ENCODE measurements around the gene ELP4.

ELP4 gene

DNA sequence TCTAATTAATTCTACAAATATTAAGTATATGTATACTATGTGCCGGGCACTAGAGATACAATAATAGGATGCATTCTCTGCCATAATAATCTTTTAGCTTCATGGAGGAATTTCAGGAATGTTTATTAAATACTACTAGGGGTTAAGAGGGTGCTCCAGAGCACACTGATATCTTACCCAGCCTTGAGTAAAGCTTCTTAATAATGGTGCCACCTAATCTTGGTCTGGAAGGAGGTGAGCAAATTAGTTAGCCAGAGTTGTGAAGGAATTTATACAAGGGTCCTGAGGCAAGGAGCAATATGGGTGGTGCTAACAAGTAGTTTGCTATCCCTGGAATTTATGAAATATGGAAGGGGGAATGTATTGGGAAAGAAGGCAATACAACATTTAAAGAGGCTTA is 21.7 kb downstream of the ELP4 start:
- Histone ChIP-seq H4K20me1 (ENCODE audit: insufficient read depth, low read length) (no peaks in the 10 kb centered on the region), H3K4me2 (ENCODE audit: low read length) (no peak overlapping the region), H3F3A (ENCODE audit: insufficient read depth, low read length) (no peaks in the 10 kb centered on the region), H3K9me2 (ENCODE audit: low read depth, low read length) (no peaks in the 10 kb centered on the region), H3K36me3 (ENCODE audit: insufficient read depth, low read length) (peaks cover 5% of the 10 kb centered on the region; the same call in 1 of the 2 replicates), H3K79me2 (ENCODE audit: insufficient read depth, low read length) (no peaks in the 10 kb centered on the region), H3K4me3 (ENCODE audit: low read depth, low read length, poor library complexity, severe bottlenecking) (no peak overlapping the region), H3K4me1 (ENCODE audit: insufficient read depth, low read length, severe bottlenecking) (no peaks in the 10 kb centered on the region), H2AFZ (ENCODE audit: low read length) (no peak overlapping the region), H3K9ac (ENCODE audit: low read length) (no peak overlapping the region), H3K9me3 (ENCODE audit: low read length) (no peaks in the 10 kb centered on the region), H3K27ac (ENCODE audit: low read depth, low read length, poor library complexity, severe bottlenecking) (no peak overlapping the region), H3K27me3 (ENCODE audit: insufficient read depth, low read length) (no peaks in the 10 kb centered on the region)
- TF ChIP-seq, protein P1, sequence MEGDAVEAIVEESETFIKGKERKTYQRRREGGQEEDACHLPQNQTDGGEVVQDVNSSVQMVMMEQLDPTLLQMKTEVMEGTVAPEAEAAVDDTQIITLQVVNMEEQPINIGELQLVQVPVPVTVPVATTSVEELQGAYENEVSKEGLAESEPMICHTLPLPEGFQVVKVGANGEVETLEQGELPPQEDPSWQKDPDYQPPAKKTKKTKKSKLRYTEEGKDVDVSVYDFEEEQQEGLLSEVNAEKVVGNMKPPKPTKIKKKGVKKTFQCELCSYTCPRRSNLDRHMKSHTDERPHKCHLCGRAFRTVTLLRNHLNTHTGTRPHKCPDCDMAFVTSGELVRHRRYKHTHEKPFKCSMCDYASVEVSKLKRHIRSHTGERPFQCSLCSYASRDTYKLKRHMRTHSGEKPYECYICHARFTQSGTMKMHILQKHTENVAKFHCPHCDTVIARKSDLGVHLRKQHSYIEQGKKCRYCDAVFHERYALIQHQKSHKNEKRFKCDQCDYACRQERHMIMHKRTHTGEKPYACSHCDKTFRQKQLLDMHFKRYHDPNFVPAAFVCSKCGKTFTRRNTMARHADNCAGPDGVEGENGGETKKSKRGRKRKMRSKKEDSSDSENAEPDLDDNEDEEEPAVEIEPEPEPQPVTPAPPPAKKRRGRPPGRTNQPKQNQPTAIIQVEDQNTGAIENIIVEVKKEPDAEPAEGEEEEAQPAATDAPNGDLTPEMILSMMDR (IDR thresholded peaks at IDR 0.05; ENCODE audit: low read length): no peak
- no peak for TF ChIP-seq EZH2 (IDR thresholded peaks at IDR 0.05; ENCODE audit: borderline replicate concordance, low read length)

DNA sequence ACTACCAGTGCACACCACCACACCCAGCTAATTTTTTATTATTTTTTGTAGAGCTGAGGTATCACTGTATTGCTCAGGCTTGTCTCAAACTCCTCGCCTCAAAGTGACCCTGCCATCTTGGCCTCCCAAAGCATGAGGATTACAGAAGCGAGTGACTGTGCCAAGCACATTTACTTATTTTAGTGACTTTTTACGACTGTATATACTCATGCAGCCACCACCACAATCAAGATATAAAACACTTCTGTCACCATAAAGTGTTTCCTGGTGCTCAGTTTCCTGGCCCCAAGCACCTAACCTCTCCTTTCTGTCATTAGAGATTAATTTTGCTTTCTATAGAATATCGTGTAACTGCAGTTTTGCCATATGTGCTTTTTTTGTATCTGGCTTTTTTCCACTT is 25.9 kb downstream of the ELP4 start:
- Histone ChIP-seq H3K9me3 (ENCODE audit: low read length) (no peaks in the 10 kb centered on the region), H3K4me1 (ENCODE audit: insufficient read depth, low read length, severe bottlenecking) (no peaks in the 10 kb centered on the region), H3K9ac (ENCODE audit: low read length) (no peak overlapping the region), H3K27ac (ENCODE audit: low read depth, low read length, poor library complexity, severe bottlenecking) (no peak overlapping the region), H3K4me3 (ENCODE audit: low read depth, low read length, poor library complexity, severe bottlenecking) (no peak overlapping the region), H3K79me2 (ENCODE audit: insufficient read depth, low read length) (no peaks in the 10 kb centered on the region), H3K36me3 (ENCODE audit: insufficient read depth, low read length) (peaks cover 23% of the 10 kb centered on the region), H3K27me3 (ENCODE audit: insufficient read depth, low read length) (no peaks in the 10 kb centered on the region), H3K4me2 (ENCODE audit: low read length) (no peak overlapping the region), H4K20me1 (ENCODE audit: insufficient read depth, low read length) (no peaks in the 10 kb centered on the region), H3K9me2 (ENCODE audit: low read depth, low read length) (no peaks in the 10 kb centered on the region), H2AFZ (ENCODE audit: low read length) (no peak overlapping the region), H3F3A (ENCODE audit: insufficient read depth, low read length) (no peaks in the 10 kb centered on the region)
- TF ChIP-seq, protein P1 (IDR thresholded peaks at IDR 0.05; ENCODE audit: low read length): no peak
- no peak for TF ChIP-seq EZH2 (IDR thresholded peaks at IDR 0.05; ENCODE audit: borderline replicate concordance, low read length)

DNA sequence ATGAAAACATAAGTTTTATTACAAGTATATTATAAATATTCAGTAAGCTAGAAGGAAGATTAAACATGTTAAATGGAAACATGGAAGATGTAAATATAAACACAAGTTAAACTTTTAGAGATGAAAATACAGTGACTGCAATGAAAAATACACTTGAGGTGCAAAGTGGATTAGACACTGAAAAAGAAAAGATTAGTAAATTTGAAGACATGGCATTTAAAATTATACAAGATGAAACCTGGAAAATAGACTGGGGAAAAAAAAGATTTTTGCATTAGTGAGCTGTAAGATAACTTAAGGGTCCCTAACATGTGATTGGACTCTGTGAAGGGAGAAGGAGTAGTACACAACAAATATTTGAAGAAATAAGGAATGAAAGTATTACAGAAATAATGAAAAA is 33.3 kb downstream of the ELP4 start:
- H2AFZ ChIP-seq (ENCODE audit: low read length): no peak overlapping the region
- H3K4me3 ChIP-seq (ENCODE audit: low read depth, low read length, poor library complexity, severe bottlenecking): no peak overlapping the region
- no peaks in the 10 kb centered on the region for H3F3A ChIP-seq (ENCODE audit: insufficient read depth, low read length)
- H3K9me3 ChIP-seq (ENCODE audit: low read length): 0 out of 2 replicates have a peak, but pooled peaks cover 4% of the 10 kb centered on the region
- H3K9me2 ChIP-seq (ENCODE audit: low read depth, low read length): no peaks in the 10 kb centered on the region
- peaks cover 42% of the 10 kb centered on the region for H3K36me3 ChIP-seq (ENCODE audit: insufficient read depth, low read length)
- TF ChIP-seq, protein P1 (IDR thresholded peaks at IDR 0.05; ENCODE audit: low read length): no peak
- TF ChIP-seq EZH2 (IDR thresholded peaks at IDR 0.05; ENCODE audit: borderline replicate concordance, low read length): no peak
- no peaks in the 10 kb centered on the region for H3K79me2 ChIP-seq (ENCODE audit: insufficient read depth, low read length)
- no peaks in the 10 kb centered on the region for H3K27me3 ChIP-seq (ENCODE audit: insufficient read depth, low read length)
- no peak overlapping the region for H3K9ac ChIP-seq (ENCODE audit: low read length)
- no peaks in the 10 kb centered on the region for H4K20me1 ChIP-seq (ENCODE audit: insufficient read depth, low read length)
- no peak overlapping the region for H3K4me2 ChIP-seq (ENCODE audit: low read length)
- no peak overlapping the region for H3K27ac ChIP-seq (ENCODE audit: low read depth, low read length, poor library complexity, severe bottlenecking)
- H3K4me1 ChIP-seq (ENCODE audit: insufficient read depth, low read length, severe bottlenecking): no peaks in the 10 kb centered on the region
